ENCODE measurements around the gene SUSD1.

Gene SUSD1

GRCh38 chr9:112072721-112073638, 102.1 kb downstream of the SUSD1 start:
- DNase-seq, result no peak

GRCh38 chr9:112069318-112070169, 105.6 kb downstream of the SUSD1 start:
- DNase-seq, result peak in 1 of 51 donors; percentile 6

GRCh38 chr9:112065806-112066606, 109.1 kb downstream of the SUSD1 start:
- no peak for DNase-seq

- no peak for DNase-seq
These were observed 110.2 kb downstream of the SUSD1 start for GRCh38 chr9:112064871-112065270.

- DNase-seq, result no peak
These were observed 111.5 kb downstream of the SUSD1 start for GRCh38 chr9:112063586-112063985.

GRCh38 chr9:112063151-112063550, 111.9 kb downstream of the SUSD1 start:
- no peak for DNase-seq

GRCh38 chr9:112061152-112061740, 113.9 kb downstream of the SUSD1 start:
- peak in 12 of 51 donors; percentile 3 to 46 (median 12) for DNase-seq

- peak in 1 of 51 donors; percentile 25 for DNase-seq
These were observed 115.2 kb downstream of the SUSD1 start for GRCh38 chr9:112059966-112060320.

- peak in 14 of 51 donors; percentile 3 to 53 (median 16) for DNase-seq
These were observed 115.7 kb downstream of the SUSD1 start for GRCh38 chr9:112059145-112059965.

GRCh38 chr9:112056996-112057395, 118.1 kb downstream of the SUSD1 start:
- DNase-seq, result no peak

GRCh38 chr9:112054916-112055315, 120.2 kb downstream of the SUSD1 start:
- no peak for DNase-seq

GRCh38 chr9:112051812-112052211, 123.3 kb downstream of the SUSD1 start:
- DNase-seq, result peak in 1 of 51 donors; percentile 22

GRCh38 chr9:112050544-112051475, 124.3 kb downstream of the SUSD1 start:
- peak in 4 of 51 donors; percentile 8 to 29 (median 13) for DNase-seq

- DNase-seq, result no peak
These were observed 125.1 kb downstream of the SUSD1 start for GRCh38 chr9:112049811-112050516.

- DNase-seq, result no peak
These were observed 126.0 kb downstream of the SUSD1 start for GRCh38 chr9:112048924-112049691.

- no peak for DNase-seq
These were observed 127.5 kb downstream of the SUSD1 start for GRCh38 chr9:112047538-112048066.

- DNase-seq, result no peak
These were observed 128.9 kb downstream of the SUSD1 start for GRCh38 chr9:112046181-112046580.
